GM21390 (cell line): ENCODE measurements around the gene HSPA1B.
A peak's percentile ranks its signal among the peaks of the same experiment; 100 is the strongest.
"Not testable (repeated sequence)": the region's sequence is repeated elsewhere in the genome, so short reads cannot be mapped to it uniquely, and the experiment has no call there.

Experiments used
- ATAC-seq: cut with Tn5 transposase; IDR thresholded peaks from one replicate; pipeline ENCODE4 v1.9.1; 2021; ENCODE audit not compliant: unreplicated experiment

HSPA1B gene

GRCh38 chr6:31827286-31828079 is at the start of gene HSPA1B:
TSS of gene HSPA1B (plus strand) at chr6:31827738. CDS start at chr6:31827951, 213 bp downstream.
- ATAC-seq: peak; percentile 62

GRCh38 chr6:31778193-31778592 is 49.3 kb upstream of the HSPA1B start:
- no peak for ATAC-seq

- no peak for ATAC-seq
Observed at GRCh38 chr6:31778999-31779885, 48.3 kb upstream of the HSPA1B start.

GRCh38 chr6:31779908-31780307 is 47.6 kb upstream of the HSPA1B start:
- ATAC-seq: no peak

- ATAC-seq: no peak
Observed at GRCh38 chr6:31780507-31781243, 46.9 kb upstream of the HSPA1B start.

GRCh38 chr6:31781244-31782125 is 46.1 kb upstream of the HSPA1B start:
- no peak for ATAC-seq

GRCh38 chr6:31782126-31782855 is 45.2 kb upstream of the HSPA1B start:
- no peak for ATAC-seq

- ATAC-seq: no peak
Observed at GRCh38 chr6:31784098-31784925, 43.2 kb upstream of the HSPA1B start.

GRCh38 chr6:31785475-31785874 is 42.1 kb upstream of the HSPA1B start:
- no peak for ATAC-seq

GRCh38 chr6:31791324-31792089 is 36.0 kb upstream of the HSPA1B start:
- ATAC-seq: no peak

- ATAC-seq: no peak
Observed at GRCh38 chr6:31792090-31792374, 35.5 kb upstream of the HSPA1B start.

- no peak for ATAC-seq
Observed at GRCh38 chr6:31792761-31793171, 34.8 kb upstream of the HSPA1B start.

- ATAC-seq: not testable (repeated sequence)
Observed at GRCh38 chr6:31793927-31794245, 33.7 kb upstream of the HSPA1B start.

GRCh38 chr6:31794294-31794865 is 33.2 kb upstream of the HSPA1B start:
- no peak for ATAC-seq

GRCh38 chr6:31794866-31795615 is 32.5 kb upstream of the HSPA1B start:
- ATAC-seq: peak; percentile 20

- peak; percentile 78 for ATAC-seq
Observed at GRCh38 chr6:31795616-31796298, 31.8 kb upstream of the HSPA1B start, which contains the start of gene VARS1. TSS of gene VARS1 (minus strand) at chr6:31795752. CDS start at chr6:31795217, 535 bp downstream.

- no peak for ATAC-seq
Observed at GRCh38 chr6:31796993-31797385, 30.5 kb upstream of the HSPA1B start.
